ENCODE measurements around the gene CCDC171.

DNA sequence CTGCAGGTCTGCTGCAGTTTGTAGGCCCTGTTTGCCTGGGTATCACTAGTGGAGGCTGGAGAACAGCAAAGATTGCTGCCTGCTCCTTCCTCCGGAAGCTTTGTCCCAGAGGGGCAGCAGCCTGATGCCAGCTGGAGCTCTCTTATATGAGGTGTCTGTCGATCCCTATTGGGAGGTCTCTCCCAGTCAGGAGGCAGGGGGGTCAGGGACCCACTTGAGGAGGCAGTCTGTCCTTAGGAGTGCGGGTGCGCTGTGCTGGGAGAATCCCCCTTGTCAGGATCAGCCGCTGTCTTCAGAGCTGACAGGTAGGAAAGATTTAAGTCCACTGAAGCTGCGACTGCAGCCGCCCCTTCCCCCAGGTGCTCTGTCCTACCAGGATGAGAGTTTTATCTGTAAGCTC is 64.9 kb downstream of the CCDC171 start:
- TF ChIP-seq POLR2A (IDR thresholded peaks at IDR 0.05; ENCODE audit: low read depth, low read length): no peak
- no peak for TF ChIP-seq TAF1 (IDR thresholded peaks at IDR 0.05; ENCODE audit: borderline replicate concordance, low read depth, low read length)
- TF ChIP-seq POLR2AphosphoS5 (IDR thresholded peaks at IDR 0.05; ENCODE audit: low read depth, low read length): no peak
